Peyer's patch (tissue), 4 donors: Measurements from ENCODE around the gene ZFR.

ENCODE experiments used
- CTCF ChIP-seq, 6 experiments: fragments of 450-650 bp in 4 of 6; fragments of 200-600 bp in 2 of 6; sonication (generic) in 1 of 6; IDR thresholded peaks; one replicate each; pipeline ENCODE4 v1.5.1; 2017 to 2019; ENCODE audit warnings: antibody characterized with exemption in 6 of 6, mild to moderate bottlenecking in 3 of 6, moderate library complexity in 1 of 6
- POLR2A ChIP-seq, 2 donors: fragments of 450-650 bp; IDR thresholded peaks; one replicate each; pipeline ENCODE4 v1.5.1; 2017; ENCODE audit warnings: antibody characterized with exemption in 2 of 2, mild to moderate bottlenecking in 2 of 2, moderate library complexity in 2 of 2

- TF ChIP-seq CTCF (IDR thresholded peaks at IDR 0.05): no peak
- TF ChIP-seq POLR2A (IDR thresholded peaks at IDR 0.05): no peak
Measured at GRCh38 chr5:32358611-32359010, 85.9 kb downstream of the ZFR start.
